Right ventricle myocardium inferior (tissue), 1 donor: Measurements from ENCODE around the gene DNAH8. TPM values are rescaled to one million over a fixed set of nuclear protein-coding genes. Genes with fewer than 3 reads are reported as not detected.
A peak's percentile ranks its signal among the peaks of the same experiment; 100 is the strongest.

Source experiments
- ATAC-seq: fragments of 200-7000 bp; cut with Tn5 transposase; one replicate; pipeline ENCODE4 v1.9.1; 2020; ENCODE audit warnings: mild to moderate bottlenecking, moderate library complexity
- DNase-seq: peaks from one replicate; pipeline ENCODE4 v3.0.0; 2021; ENCODE audit errors: missing footprints
- intact Hi-C: fragments of 100-400 bp; cut with DNase I; formaldehyde crosslinking; loops from one replicate; pipeline ENCODE4 v1.11.0; 2022
- total RNA-seq: library from RNA; stranded (reverse); fragmentation: NEBNext Ultra II Directional; extraction: Animal tissue kit (Norgen Biotek cat#: 25700); gene quantifications from one replicate; pipeline ENCODE4 v1.2.1, GENCODE V29; 2021
- donor health status: DM: no; HTN: yes; CAD: no; lungs with severe emphysema.

Gene DNAH8
- total RNA-seq, 1 donor from 2014 or later: not detected

GRCh38 chr6:39020136-39020535 lies 305.0 kb downstream of the DNAH8 start:
- ATAC-seq: no peak
- intact Hi-C loops: no loop called here

DNA sequence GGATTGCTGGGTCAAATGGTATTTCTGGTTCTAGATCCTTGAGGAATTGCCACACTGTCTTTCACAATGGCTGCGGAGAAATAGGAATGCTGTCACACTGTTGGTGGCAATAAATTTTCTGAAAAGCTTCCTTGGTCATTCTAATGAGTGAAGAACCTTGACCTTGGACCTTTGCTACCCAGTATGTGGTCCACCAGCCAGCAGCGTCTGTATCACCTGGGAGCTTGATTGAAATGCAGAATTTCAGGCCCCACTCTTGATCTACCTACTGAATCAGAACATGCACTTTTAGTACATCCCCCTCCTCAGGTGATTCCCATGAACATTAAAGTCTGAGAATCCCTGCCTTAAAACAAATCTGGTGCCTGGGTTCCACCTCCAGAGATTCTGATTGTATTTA lies 305.9 kb downstream of the DNAH8 start:
- intact Hi-C loops: no loop called here
- ATAC-seq (no peak), DNase-seq (no peak)

More at GRCh38 chr6:39020136-39020535, 305.0 kb downstream of the DNAH8 start:
- DNase-seq: no peak

DNA sequence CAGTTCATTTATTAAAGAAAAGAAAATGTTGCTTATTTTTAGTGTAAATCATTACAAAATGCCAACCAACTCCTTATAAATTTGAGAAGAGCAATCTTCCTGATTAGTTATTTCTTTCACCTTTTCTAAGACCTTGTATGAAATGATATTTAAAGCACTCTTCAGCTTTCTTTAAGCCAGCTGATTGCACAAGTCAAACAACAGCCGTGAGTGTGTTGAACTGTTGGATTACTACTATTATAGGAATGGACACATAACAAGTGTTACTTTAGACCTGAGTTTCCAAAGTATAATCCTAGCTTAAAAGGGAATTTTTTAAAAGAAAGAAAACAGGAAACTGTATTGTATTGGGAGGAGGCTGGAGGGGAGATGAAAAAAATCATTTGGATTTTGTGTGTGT lies 306.7 kb downstream of the DNAH8 start:
- DNase-seq: no peak
- intact Hi-C loops: no loop called here
- no peak for ATAC-seq

- DNase-seq (no peak), ATAC-seq (no peak)
- intact Hi-C loops: no loop called here
These were observed 311.1 kb downstream of the DNAH8 start for GRCh38 chr6:39026175-39026574.

DNA sequence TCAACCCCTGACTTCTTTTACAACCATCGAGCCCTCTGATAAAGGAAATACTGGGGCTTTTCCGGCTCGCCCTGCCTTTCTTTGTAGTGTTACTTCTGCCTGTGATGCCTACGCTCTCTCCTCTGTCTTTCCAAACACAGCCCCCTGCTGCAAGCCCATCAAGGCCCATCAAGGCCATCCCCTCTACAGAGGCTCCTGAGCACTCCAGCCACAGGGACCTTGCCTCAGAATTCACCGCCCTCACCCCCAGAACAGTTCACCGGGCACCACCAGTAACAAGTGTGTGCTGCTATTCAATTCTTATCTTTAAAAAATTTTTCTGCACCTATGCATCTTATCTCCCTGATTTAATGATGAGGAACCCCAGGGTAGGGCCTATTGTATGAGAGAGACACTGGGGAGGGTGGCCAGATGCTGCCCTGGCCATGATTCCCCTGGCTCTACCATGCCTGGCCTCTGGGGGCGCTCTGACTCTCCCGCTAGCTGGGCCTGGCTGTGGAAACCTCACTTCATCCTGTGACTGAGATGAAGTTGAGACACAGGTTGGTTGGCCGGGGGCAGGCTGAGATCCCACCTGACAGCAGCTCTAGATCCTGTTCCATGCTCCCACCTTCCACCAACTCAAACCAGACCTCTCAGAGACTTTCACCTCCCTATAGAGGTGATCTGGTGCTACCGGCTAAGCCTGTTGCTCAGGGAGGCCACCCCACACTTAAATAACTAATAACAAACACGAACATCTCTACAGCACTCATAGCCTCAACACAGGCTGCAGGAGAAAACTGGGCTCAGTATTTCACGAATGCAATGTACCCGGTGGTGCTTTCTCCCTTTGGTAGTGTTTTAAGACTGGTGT lies 314.3 kb downstream of the DNAH8 start:
- ATAC-seq (peak; percentile 44), DNase-seq (no peak)
- intact Hi-C loops: no loop called here

DNA sequence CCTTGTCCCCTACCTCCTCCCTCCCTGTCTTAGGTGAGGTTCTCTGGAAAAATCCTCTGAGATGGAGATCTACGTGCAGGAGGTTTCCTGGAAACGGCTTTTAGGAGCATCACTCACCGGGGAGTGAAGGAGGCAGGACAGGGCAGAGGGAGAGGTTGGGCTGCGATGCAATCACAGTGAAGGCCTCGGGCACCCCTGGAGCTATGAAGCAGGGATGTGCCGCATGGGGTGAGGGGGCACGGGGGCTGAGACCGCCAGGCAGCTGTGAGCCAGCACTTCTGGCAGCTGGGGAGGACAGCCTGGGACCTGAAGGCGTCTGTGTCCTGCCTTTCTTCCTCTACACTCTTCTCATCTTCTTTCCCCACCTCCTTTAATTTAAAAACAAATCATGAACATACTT lies 320.6 kb downstream of the DNAH8 start:
- DNase-seq: no peak
- ATAC-seq: no peak
- intact Hi-C loops: no loop called here

GRCh38 chr6:39037082-39037508 lies 322.0 kb downstream of the DNAH8 start:
- DNase-seq (no peak), ATAC-seq (no peak)
- intact Hi-C loops: no loop called here

GRCh38 chr6:39037707-39038106 lies 322.6 kb downstream of the DNAH8 start:
- ATAC-seq (peak; percentile 75), DNase-seq (no peak)
- intact Hi-C loops: no loop called here

- DNase-seq (no peak), ATAC-seq (no peak)
- intact Hi-C loops: no loop called here
These were observed 325.1 kb downstream of the DNAH8 start for GRCh38 chr6:39040080-39040673.

DNA sequence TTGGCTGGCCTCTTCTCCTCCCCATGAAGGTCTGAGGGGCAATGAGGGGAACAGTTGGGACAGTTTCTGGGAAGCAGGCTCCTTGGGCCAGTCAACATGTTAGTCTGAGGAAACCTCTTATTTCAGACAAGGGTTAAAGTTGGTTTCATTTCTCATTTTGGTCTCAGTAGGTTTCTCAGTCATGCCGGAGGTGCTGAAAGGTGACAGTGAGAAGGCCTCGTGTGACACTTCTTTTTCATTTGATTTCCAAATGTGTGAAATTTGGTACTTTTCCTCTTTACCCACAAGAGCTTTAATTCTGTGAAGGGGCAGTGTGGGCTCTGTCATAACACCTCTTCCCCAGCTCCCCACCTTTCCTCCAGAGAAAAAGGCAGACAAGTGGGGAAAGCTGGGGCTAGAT lies 326.0 kb downstream of the DNAH8 start:
- ATAC-seq: no peak
- DNase-seq: no peak
- intact Hi-C loops: no loop called here

DNA sequence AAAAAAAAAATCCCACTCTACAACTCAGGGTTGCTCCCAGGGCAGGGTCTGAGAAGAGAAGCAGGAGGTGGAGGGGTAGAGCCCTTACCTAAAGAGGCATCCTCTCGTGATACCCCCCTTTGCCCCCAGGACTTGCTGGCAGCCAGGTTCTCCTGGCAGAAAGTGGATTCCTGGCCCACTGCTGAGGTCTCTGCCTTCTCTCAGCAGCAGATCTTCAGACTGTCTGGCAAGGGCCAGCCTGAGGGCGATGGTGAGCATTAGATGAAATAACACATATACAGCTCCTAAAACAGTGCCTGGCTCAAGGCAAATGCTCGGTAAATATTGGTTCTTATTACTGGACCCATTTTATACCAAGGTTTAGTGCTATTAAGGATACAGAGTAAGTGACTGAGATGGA lies 328.7 kb downstream of the DNAH8 start:
- no peak for ATAC-seq
- no peak for DNase-seq
- intact Hi-C loops: no loop called here

- DNase-seq (no peak), ATAC-seq (no peak)
- intact Hi-C loops: no loop called here
These were observed 329.1 kb downstream of the DNAH8 start for GRCh38 chr6:39044181-39044580.

- ATAC-seq: no peak
- intact Hi-C loops: no loop called here
- DNase-seq: no peak
These were observed 332.6 kb downstream of the DNAH8 start for GRCh38 chr6:39047434-39048327.

GRCh38 chr6:39048481-39049399 lies 333.6 kb downstream of the DNAH8 start, which contains the start of gene GLP1R:
Gene GLP1R, plus strand, starts transcription at chr6:39048781. Its CDS starts 60 bp downstream, at chr6:39048841.
- intact Hi-C loops: no loop called here
- ATAC-seq (peak; percentile 69), DNase-seq (no peak)

GRCh38 chr6:39049575-39050283 lies 334.6 kb downstream of the DNAH8 start:
- ATAC-seq (no peak), DNase-seq (no peak)
- intact Hi-C loops: no loop called here

GRCh38 chr6:39050453-39051112 lies 335.5 kb downstream of the DNAH8 start:
- DNase-seq: no peak
- intact Hi-C loops: no loop called here
- no peak for ATAC-seq

DNA sequence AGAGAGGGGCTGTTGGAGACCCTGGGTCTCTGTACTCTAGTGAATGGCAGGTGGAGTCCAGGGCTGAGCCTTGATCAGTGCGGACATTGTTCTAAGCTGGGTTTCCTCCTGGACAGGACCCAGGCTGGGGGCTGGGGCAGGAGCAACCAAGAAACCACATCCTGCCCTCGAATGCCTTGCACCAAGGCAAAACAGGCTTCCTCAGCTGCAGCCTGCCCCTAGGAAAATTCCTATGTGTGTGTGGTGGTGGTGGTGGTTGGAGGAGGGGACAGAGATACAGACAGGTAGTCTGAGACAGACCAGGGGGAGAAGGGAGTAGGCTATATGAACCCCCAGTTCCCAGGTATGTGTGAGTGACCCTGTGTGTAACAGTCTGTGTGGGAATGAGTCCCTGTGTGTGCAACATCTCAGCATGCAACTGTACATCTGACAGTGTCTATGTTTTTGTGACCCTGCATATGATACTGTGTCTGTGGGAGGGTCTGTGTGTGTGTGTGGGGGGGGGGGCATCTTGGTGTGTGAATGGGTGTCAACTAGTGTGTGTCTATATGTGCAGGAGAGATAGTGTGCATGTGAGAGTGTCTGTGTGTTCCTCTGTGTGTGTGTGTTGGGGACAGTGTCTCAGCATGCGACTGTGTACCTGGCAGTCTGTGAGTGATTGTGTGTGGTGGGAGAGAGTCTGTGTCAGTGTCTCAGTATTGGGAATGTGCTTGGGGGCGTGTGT lies 336.4 kb downstream of the DNAH8 start:
- DNase-seq (no peak), ATAC-seq (no peak)
- intact Hi-C loops: no loop called here
